A673 (cell line): ENCODE data around the gene SPAG16.

Experiments used
- EZH2 ChIP-seq: fragments of 200-600 bp; sonication (generic); IDR thresholded peaks from 2 replicates; pipeline ENCODE4 v1.6.1; 2017; ENCODE audit warnings: borderline replicate concordance, low read depth, mild to moderate bottlenecking, mixed read lengths, antibody characterized with exemption, low read length; ENCODE audit not compliant: poor library complexity, severe bottlenecking
- TF ChIP-seq, protein P1 (sequence below): fragments of 300-800, 200-600 bp; sonication (generic); conservative IDR thresholded peaks from 2 replicates; pipeline ENCODE4 v1.5.1; 2017; ENCODE audit warnings: low read depth, mild to moderate bottlenecking, antibody characterized with exemption, low read length, moderate library complexity, mixed read lengths

DNA sequence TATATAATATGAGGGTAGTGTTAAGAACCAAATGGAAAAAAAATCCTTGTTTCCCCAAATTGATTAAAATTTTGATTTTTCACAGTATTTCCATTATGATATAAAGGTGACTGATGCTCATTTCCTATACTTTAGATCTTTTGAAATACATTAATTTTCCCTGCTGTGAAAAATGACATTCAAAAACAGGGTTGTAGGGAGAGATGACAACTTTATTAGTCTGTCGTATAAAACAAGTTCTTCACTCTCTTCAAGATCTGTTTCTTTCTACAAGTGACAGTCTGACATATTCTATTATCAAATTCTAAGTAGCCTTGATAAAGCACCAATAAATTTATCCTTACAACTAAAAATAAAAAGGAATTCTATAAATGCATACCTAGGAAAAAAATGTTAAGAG lies 1081.3 kb downstream of the SPAG16 start:
- TF ChIP-seq, protein P1, sequence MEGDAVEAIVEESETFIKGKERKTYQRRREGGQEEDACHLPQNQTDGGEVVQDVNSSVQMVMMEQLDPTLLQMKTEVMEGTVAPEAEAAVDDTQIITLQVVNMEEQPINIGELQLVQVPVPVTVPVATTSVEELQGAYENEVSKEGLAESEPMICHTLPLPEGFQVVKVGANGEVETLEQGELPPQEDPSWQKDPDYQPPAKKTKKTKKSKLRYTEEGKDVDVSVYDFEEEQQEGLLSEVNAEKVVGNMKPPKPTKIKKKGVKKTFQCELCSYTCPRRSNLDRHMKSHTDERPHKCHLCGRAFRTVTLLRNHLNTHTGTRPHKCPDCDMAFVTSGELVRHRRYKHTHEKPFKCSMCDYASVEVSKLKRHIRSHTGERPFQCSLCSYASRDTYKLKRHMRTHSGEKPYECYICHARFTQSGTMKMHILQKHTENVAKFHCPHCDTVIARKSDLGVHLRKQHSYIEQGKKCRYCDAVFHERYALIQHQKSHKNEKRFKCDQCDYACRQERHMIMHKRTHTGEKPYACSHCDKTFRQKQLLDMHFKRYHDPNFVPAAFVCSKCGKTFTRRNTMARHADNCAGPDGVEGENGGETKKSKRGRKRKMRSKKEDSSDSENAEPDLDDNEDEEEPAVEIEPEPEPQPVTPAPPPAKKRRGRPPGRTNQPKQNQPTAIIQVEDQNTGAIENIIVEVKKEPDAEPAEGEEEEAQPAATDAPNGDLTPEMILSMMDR, result no peak
- no peak for TF ChIP-seq EZH2
